ACC112 (cell line): ENCODE results near the gene SOS1.

Experiments used
- H2AFZ ChIP-seq: fragments of 200-600 bp; sonication (generic); one replicate; pipeline ENCODE4 v1.6.0; 2017; ENCODE audit warnings: antibody characterized with exemption, low read length; ENCODE audit not compliant: unreplicated experiment
- H3K27ac ChIP-seq: fragments of 200-600 bp; sonication (generic); 2 replicates; pipeline ENCODE4 v1.5.1; 2014; ENCODE audit warnings: low read depth, mild to moderate bottlenecking, antibody characterized with exemption, low read length, moderate library complexity
- H3K27me3 ChIP-seq: fragments of 200-600 bp; sonication (generic); 2 replicates; pipeline ENCODE4 v1.6.1; 2014; ENCODE audit warnings: mild to moderate bottlenecking, antibody characterized with exemption, low read length, moderate library complexity, mixed read lengths; ENCODE audit not compliant: insufficient read depth
- H3K36me3 ChIP-seq: fragments of 200-600 bp; sonication (generic); 2 replicates; pipeline ENCODE4 v1.6.1; 2016; ENCODE audit warnings: mild to moderate bottlenecking, antibody characterized with exemption, low read length, moderate library complexity, mixed read lengths; ENCODE audit not compliant: insufficient read depth
- H3K4me1 ChIP-seq: fragments of 200-600 bp; sonication (generic); one replicate; pipeline ENCODE4 v1.6.1; 2016; ENCODE audit warnings: low read length, mixed read lengths; ENCODE audit not compliant: insufficient read depth, unreplicated experiment, control insufficient read depth
- H3K4me3 ChIP-seq: fragments of 200-600 bp; sonication (generic); 2 replicates; pipeline ENCODE4 v1.5.1; 2014; ENCODE audit warnings: mild to moderate bottlenecking, low read depth, low read length
- H3K79me2 ChIP-seq: fragments of 200-600 bp; sonication (generic); one replicate; pipeline ENCODE4 v1.6.0; 2016; ENCODE audit warnings: low read length; ENCODE audit not compliant: control insufficient read depth, unreplicated experiment, insufficient read depth

The SOS1 gene

DNA sequence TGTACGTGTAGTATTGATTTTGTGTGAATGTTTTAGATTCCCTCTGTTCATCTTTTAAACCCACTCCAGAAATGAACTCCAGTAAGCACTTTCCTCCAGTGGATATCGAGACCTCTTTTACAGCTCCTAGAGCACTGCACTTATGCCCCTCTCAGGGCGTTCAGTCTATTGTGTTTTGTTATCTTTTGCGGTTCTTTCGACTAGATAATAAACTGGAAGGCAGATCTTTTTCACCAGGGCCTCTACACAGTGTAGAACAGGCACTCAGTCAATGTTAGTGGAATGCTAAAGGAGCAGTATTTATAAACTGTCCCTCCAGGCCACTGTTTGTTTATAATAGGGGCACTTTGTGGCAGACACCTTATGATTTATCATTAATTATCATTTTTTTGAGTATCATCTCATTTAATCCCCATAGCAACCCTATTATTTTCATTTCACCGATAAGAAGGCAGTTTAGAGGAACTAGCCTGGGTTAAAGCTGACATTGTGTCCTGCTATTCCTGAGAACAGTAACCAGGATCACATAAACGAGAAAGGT lies 742 bp upstream of the SOS1 start:
- Histone ChIP-seq H3K79me2 (peaks cover 46% of the 10 kb centered on the region), H3K27ac (peak overlapping the region; percentile 61), H3K36me3 (no peaks in the 10 kb centered on the region), H2AFZ (peak overlapping the region; percentile 69), H3K27me3 (no peaks in the 10 kb centered on the region), H3K4me3 (peak overlapping the region; percentile 74), H3K4me1 (peaks cover 16% of the 10 kb centered on the region)

DNA sequence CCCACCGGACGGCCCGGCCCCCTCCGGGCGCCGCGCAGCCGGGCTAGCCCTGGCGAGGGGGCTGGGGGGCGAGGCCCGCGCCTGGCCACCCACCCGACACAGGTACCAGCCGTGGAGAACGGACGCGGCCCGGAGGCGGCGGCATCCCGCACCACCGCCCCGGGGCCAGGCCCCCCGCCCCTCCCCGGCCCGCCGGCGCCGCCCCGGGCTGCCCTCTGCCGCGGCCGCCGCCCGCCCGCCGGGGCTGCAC lies 405 bp downstream of the SOS1 start:
- peak overlapping the region; percentile 66 for H2AFZ ChIP-seq
- H3K4me1 ChIP-seq: peaks cover 15% of the 10 kb centered on the region
- peak overlapping the region; percentile 74 for H3K4me3 ChIP-seq
- no peaks in the 10 kb centered on the region for H3K36me3 ChIP-seq
- peak overlapping the region; percentile 61 for H3K27ac ChIP-seq
- H3K27me3 ChIP-seq: no peaks in the 10 kb centered on the region
- peaks cover 58% of the 10 kb centered on the region for H3K79me2 ChIP-seq

DNA sequence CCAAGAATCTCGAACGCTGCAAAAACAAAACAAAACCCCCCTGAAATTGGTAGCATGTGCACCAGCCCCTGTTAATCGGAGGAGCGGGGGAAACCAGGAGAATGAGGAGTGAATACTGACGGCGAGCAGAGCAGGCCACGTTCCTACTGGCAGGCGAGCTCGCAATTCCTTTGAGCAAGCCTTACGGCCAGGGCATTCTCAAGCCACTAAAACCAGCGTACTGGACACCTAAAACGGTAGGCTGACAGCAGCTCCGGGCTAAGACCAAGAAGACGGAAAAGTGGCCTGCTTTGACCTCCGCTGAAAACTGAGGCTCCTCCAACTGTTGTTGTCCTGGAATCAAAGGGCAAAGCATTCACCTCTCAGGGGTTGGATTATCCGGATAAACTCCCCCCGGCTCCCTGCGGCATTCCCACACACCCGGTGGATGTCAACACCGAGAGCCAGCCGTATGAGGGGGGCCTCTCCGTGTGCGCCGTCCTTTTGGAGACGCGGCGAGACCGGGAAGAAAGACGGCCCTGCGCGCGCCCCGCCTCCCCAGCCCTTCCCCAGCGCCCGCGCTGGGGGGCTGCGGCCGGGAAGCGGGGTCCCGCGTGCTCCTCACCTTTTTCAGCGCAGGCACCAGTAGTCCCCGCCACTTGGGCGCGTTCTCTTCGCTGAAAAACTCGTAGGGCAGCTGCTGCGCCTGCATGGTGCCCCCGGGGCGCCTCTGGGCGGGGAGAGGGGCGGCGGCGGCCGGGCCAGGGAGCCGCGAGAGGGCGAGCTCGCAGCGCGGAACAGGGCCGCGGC lies 925 bp downstream of the SOS1 start:
- H3K27me3 ChIP-seq: no peaks in the 10 kb centered on the region
- H2AFZ ChIP-seq: peak overlapping the region; percentile 66
- no peaks in the 10 kb centered on the region for H3K36me3 ChIP-seq
- peak overlapping the region; percentile 74 for H3K4me3 ChIP-seq
- H3K4me1 ChIP-seq: peaks cover 11% of the 10 kb centered on the region
- peak overlapping the region; percentile 15 for H3K27ac ChIP-seq
- peaks cover 63% of the 10 kb centered on the region for H3K79me2 ChIP-seq

DNA sequence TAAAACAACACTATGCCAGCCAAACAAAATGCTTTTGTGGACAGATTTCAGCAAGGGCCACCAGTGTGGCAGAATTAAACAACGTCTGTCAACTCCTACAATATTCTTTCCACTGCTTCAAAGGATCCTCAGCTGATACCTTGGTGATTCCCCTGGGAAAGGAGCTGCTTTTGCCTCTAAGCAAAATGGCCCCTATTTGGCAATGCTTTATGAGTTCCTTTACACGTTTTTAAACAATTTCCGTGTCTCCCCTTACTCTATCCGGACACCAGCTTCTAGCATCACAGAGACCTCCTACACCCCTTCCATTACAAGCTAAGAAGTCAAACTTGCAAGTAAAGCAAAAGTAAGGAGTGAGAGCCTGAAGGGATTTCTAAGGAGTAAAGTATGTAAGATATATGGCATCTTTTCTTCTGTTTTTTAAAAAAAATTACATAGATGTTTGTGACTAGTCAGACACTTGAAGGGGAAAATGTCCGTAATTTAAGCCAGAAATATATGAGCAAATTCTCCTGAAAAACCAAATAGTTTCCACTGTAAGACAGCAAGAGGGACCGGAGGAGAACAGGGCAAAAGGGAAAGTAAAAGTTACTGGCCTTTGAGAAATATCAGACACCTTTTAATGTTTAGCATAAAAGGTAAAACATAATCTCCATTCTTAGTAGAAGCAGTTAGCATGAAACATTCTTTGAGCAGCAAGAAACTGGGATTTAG lies 1.9 kb downstream of the SOS1 start:
- Histone ChIP-seq H2AFZ (peak overlapping the region; percentile 16), H3K4me1 (peaks cover 11% of the 10 kb centered on the region), H3K27ac (peak overlapping the region; percentile 15)

DNA sequence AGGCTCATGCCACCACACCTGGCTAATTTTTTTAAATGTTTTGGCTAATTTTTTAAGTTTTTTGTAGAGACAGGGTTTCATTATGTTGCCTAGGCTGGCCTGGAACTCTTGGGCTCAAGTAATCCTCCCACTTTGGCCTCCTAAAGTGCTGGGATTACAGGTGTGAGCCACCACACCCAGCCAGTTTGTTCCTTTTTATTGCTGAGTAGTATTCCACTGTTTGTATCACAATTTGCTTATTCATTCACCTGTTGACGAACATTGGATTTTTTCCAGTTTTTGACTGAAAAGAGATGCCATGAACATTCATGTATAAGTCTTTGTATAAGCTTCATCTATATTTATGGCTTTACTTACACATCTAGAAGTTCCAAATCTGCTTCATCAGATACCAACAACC lies 5.3 kb downstream of the SOS1 start:
- no peak overlapping the region for H2AFZ ChIP-seq
- no peak overlapping the region for H3K4me3 ChIP-seq
- H3K27me3 ChIP-seq: no peaks in the 10 kb centered on the region
- H3K27ac ChIP-seq: no peak overlapping the region
- peaks cover 80% of the 10 kb centered on the region for H3K79me2 ChIP-seq
- H3K36me3 ChIP-seq: no peaks in the 10 kb centered on the region
- peaks cover 5% of the 10 kb centered on the region for H3K4me1 ChIP-seq

More for the DNA sequence above, 1.9 kb downstream of the SOS1 start:
- Histone ChIP-seq H3K27me3 (no peaks in the 10 kb centered on the region), H3K79me2 (peaks cover 70% of the 10 kb centered on the region), H3K4me3 (peak overlapping the region; percentile 74), H3K36me3 (no peaks in the 10 kb centered on the region)

DNA sequence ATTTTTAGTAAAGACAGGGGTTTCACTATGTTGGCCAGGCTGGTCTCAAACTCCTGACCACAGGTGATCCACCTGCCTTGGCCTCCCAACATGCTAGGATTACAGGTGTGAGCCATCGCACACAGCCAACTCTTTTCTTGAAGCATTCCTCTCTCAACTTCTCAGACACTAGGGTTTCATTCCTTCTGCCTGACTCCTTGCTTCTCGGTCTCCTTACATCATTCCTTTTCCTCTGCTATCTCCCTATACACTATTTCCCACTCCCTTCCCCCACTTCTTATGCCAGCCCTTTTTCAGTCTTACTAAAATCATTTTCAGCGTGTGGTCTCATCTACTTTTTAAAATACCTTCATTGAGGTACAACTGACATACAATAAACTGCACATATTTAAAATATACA lies 6.1 kb downstream of the SOS1 start:
- no peak overlapping the region for H3K4me3 ChIP-seq
- no peaks in the 10 kb centered on the region for H3K36me3 ChIP-seq
- H3K4me1 ChIP-seq: peaks cover 5% of the 10 kb centered on the region
- H3K79me2 ChIP-seq: peaks cover 73% of the 10 kb centered on the region
- no peak overlapping the region for H2AFZ ChIP-seq
- H3K27me3 ChIP-seq: no peaks in the 10 kb centered on the region
- H3K27ac ChIP-seq: no peak overlapping the region

DNA sequence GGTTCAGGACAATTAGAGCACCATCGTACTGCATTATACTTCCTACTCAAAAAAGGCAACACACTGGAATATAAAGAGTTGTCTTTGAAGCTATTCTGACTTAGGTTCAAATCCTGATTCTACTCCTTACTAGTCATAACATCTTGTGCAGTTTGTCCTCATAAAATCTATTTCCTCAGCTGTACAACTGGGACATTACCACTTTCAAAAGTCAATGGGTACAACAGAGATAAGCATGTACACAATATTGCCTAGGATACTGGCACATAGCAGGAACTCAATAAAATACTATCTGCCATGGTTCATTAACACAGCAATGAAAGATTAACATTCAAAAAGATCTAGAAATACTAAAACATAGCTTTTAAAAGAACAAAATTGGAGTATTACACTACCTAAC lies 11.3 kb downstream of the SOS1 start:
- Histone ChIP-seq H3K27ac (no peak overlapping the region), H3K36me3 (no peaks in the 10 kb centered on the region), H3K79me2 (peaks cover 41% of the 10 kb centered on the region), H3K4me1 (peaks cover 5% of the 10 kb centered on the region), H2AFZ (no peak overlapping the region), H3K27me3 (no peaks in the 10 kb centered on the region), H3K4me3 (no peak overlapping the region)

DNA sequence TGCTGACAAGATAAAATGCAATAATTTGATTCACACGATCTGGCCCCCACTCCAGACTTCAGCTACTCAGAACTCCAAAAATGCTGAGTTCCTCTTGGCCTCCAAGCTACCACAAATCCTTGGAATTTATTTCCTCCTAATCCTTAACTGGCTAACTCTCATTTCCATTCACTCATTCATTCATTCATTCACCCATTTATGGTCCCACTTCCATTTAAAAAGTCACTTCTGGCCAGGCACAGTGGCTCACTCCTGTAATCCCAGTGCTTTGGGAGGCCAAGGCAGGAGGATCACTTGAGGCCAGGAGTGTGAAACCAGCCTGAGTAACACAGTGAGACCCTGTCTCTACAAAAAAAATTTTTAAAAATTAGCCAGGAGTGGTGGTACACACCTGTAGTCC lies 12.5 kb downstream of the SOS1 start:
- H2AFZ ChIP-seq: no peak overlapping the region
- H3K36me3 ChIP-seq: no peaks in the 10 kb centered on the region
- no peaks in the 10 kb centered on the region for H3K27me3 ChIP-seq
- H3K27ac ChIP-seq: no peak overlapping the region
- no peak overlapping the region for H3K4me3 ChIP-seq
- H3K4me1 ChIP-seq: peaks cover 5% of the 10 kb centered on the region
- H3K79me2 ChIP-seq: peaks cover 41% of the 10 kb centered on the region

DNA sequence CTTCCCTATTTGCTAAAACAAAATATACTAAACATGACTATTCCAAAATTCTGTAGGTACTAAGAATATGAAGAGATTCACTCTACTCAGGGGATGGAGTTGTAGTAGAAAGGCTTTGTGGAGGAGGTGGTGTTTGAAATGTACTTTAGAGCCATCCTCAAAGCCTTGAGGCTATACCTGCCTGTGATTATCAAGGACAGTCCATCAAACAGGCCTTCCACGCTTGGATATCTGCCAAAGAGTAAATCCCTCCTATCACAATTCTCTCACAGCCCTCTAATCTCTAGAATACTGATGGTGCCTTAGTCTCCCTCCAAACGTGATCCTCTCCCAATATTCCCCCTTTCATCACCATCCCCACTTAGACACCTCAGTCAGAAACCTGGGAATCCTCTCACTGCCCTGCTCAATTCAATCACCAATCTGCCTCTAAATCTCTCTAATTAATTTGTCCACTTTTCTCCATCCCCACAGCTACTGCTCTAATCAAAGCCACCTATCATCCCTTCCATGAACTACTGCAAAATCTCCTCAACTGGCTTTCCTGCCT lies 13.1 kb downstream of the SOS1 start:
- no peaks in the 10 kb centered on the region for H3K36me3 ChIP-seq
- no peak overlapping the region for H2AFZ ChIP-seq
- H3K79me2 ChIP-seq: peaks cover 46% of the 10 kb centered on the region
- H3K27me3 ChIP-seq: no peaks in the 10 kb centered on the region
- no peak overlapping the region for H3K27ac ChIP-seq
- H3K4me1 ChIP-seq: peaks cover 5% of the 10 kb centered on the region
- H3K4me3 ChIP-seq: no peak overlapping the region

DNA sequence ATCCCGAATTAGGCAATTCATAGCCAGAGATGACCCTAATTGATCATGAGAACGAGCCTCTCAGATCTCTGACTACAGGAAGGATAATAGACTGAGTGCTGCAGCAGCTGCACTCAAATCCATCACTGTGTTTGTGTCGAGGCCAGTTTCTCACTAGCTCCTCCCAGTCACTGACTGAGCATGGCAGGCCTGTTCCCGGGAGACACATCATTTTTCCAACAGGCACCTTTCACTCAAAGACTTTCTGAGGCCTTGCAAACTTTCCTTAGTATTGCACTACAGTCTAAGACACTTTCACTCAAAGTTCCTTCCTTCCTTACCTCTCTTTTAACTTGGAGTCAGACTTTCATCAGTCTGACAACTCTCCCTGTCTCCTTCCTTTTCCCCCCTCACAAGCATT lies 13.7 kb downstream of the SOS1 start:
- peaks cover 41% of the 10 kb centered on the region for H3K79me2 ChIP-seq
- no peaks in the 10 kb centered on the region for H3K27me3 ChIP-seq
- no peak overlapping the region for H2AFZ ChIP-seq
- no peak overlapping the region for H3K27ac ChIP-seq
- no peak overlapping the region for H3K4me3 ChIP-seq
- peaks cover 5% of the 10 kb centered on the region for H3K4me1 ChIP-seq
- no peaks in the 10 kb centered on the region for H3K36me3 ChIP-seq
